ENCODE data around the gene ARL13B.

DNA sequence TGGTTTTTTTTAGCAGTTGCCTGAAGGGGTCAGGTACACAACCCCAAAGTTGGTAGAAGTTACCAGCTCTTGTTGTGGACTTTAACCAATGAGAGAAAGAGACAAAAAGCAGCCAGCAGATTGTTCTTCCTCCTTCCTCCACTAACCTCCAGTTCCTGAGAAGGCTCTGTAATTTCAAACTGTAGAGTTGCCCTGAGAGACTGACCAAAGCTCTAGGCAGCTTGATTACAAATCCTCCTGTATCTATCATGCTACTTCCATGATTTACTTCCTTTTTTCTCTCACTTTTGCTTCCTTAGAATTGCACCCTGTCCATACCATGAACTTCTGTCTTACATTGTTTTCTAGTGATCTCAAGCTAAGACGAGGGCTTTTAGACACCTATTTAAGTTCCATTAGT lies 112.1 kb downstream of the ARL13B start:
- TF ChIP-seq CTCF (IDR thresholded peaks at IDR 0.05) (no peak), POLR2A (IDR thresholded peaks at IDR 0.05) (no peak)

All from uterus (tissue), 2 donors.